ENCODE results near the gene SHISA9. TPM values are rescaled to one million over a fixed set of nuclear protein-coding genes. Genes with fewer than 3 reads are reported as not detected.

The SHISA9 gene
- total and polyA plus RNA-seq, 2 of the 4 experiments (the other 2 are of a cell fraction), result under 0.01 TPM; not detected in 1

GRCh38 chr16:13206606-13207005 is 305.2 kb downstream of the SHISA9 start:
- H3K4me2 ChIP-seq (ENCODE audit: low read depth, low read length), result no peak overlapping the region
- no peak overlapping the region for H4K91ac ChIP-seq (ENCODE audit: insufficient read depth, low read depth, low read length)
- TF ChIP-seq CHD1 (IDR thresholded peaks at IDR 0.05; ENCODE audit: low read depth, low read length) (no peak), MAZ (IDR thresholded peaks at IDR 0.05; ENCODE audit: borderline replicate concordance, low read depth, low read length) (no peak), POLR2A (IDR thresholded peaks at IDR 0.05; ENCODE audit: low read depth, low read length) (no peak), CEBPB (IDR thresholded peaks at IDR 0.05; ENCODE audit: low read depth, low read length) (no peak), FOS (IDR thresholded peaks at IDR 0.05; ENCODE audit: low read depth, low read length) (no peak), NFE2L2 (IDR thresholded peaks at IDR 0.05; ENCODE audit: low read depth, low read length) (no peak), MXI1 (IDR thresholded peaks at IDR 0.05; ENCODE audit: borderline replicate concordance, low read depth, low read length) (no peak), RFX5 (IDR thresholded peaks at IDR 0.05; ENCODE audit: low read depth, low read length) (no peak), RAD21 (IDR thresholded peaks at IDR 0.05; ENCODE audit: low read length) (no peak), RCOR1 (IDR thresholded peaks at IDR 0.05; ENCODE audit: insufficient replicate concordance, low read length) (no peak), ELK1 (IDR thresholded peaks at IDR 0.05; ENCODE audit: borderline replicate concordance, low read depth, low read length) (no peak), SMC3 (IDR thresholded peaks at IDR 0.05; ENCODE audit: low read depth, low read length) (no peak), MAFK (IDR thresholded peaks at IDR 0.05; ENCODE audit: low read depth, low read length) (no peak), BHLHE40 (IDR thresholded peaks at IDR 0.05; ENCODE audit: low read depth, low read length) (no peak), CTCF (conservative IDR thresholded peaks at IDR 0.05; ENCODE audit: low read depth, low read length) (no peak)
- TF ChIP-seq, protein P1, sequence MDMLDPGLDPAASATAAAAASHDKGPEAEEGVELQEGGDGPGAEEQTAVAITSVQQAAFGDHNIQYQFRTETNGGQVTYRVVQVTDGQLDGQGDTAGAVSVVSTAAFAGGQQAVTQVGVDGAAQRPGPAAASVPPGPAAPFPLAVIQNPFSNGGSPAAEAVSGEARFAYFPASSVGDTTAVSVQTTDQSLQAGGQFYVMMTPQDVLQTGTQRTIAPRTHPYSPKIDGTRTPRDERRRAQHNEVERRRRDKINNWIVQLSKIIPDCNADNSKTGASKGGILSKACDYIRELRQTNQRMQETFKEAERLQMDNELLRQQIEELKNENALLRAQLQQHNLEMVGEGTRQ (IDR thresholded peaks at IDR 0.05; ENCODE audit: low read depth, low read length), result no peak
- no peaks in the 10 kb centered on the region for H3K9me1 ChIP-seq (ENCODE audit: insufficient read depth, low read length)
- no peak overlapping the region for H2AFZ ChIP-seq (replicated peaks; ENCODE audit: low read length, poor library complexity)
- DNase-seq (no peak), ATAC-seq (ENCODE audit: low read depth) (no peak)
- no peak overlapping the region for H3K9ac ChIP-seq (ENCODE audit: low read depth, low read length)
- no peaks in the 10 kb centered on the region for H3K36me3 ChIP-seq (ENCODE audit: control insufficient read depth, insufficient read depth, low read length)
- H4K8ac ChIP-seq (ENCODE audit: low read depth in 2 of 2, low read length in 2 of 2), result no peak overlapping the region
- no peak overlapping the region for H2BK15ac ChIP-seq (ENCODE audit: low read depth, low read length)
- dilution Hi-C loops (cut with HindIII; ENCODE audit: low sequenced_read_pairs, unreplicated experiment) (no loop called here), intact Hi-C loops (cut with micrococcal nuclease) (no loop called here), in situ Hi-C loops (cut with MboI; ENCODE audit: low sequenced_read_pairs) (no loop called here)
- H3K27ac ChIP-seq (ENCODE audit: insufficient read depth, low read length), result no peak overlapping the region
- H3K4me1 ChIP-seq (ENCODE audit: control insufficient read depth, insufficient read depth, low read length), result no peaks in the 10 kb centered on the region
- no TSS peak for BruUV-seq (replicated peaks)
- no peak overlapping the region for H2AK5ac ChIP-seq (ENCODE audit: low read depth, low read length)
- H2AK9ac ChIP-seq (replicated peaks; ENCODE audit: low read depth, low read length, poor library complexity), result no peak overlapping the region
- H2BK5ac ChIP-seq (ENCODE audit: low read depth, low read length, poor library complexity, severe bottlenecking), result no peak overlapping the region
- no peak overlapping the region for H3K23ac ChIP-seq (ENCODE audit: low read depth, low read length)
- no peak overlapping the region for H3K14ac ChIP-seq (replicated peaks; ENCODE audit: low read depth, low read length)
- no peaks in the 10 kb centered on the region for H3K27me3 ChIP-seq (ENCODE audit: control insufficient read depth, insufficient read depth, low read length)
- no peaks in the 10 kb centered on the region for H3K79me1 ChIP-seq (ENCODE audit: low read depth in 1 of 2, low read length in 2 of 2)
- H3K56ac ChIP-seq (ENCODE audit: extremely low read depth, insufficient read depth, low read length), result no peak overlapping the region
- H2BK20ac ChIP-seq (ENCODE audit: low read depth, low read length), result no peak overlapping the region
- no peak overlapping the region for H3K4ac ChIP-seq (ENCODE audit: low read depth, low read length)
- H4K20me1 ChIP-seq (ENCODE audit: insufficient read depth, low read length), result no peaks in the 10 kb centered on the region
- H3K4me3 ChIP-seq (ENCODE audit: insufficient read depth, low read depth, low read length), result no peak overlapping the region
- POLR2A ChIA-PET (ENCODE audit: unreplicated experiment), result no interaction called here
- no peak overlapping the region for H2BK120ac ChIP-seq (ENCODE audit: low read depth, low read length)
- no peaks in the 10 kb centered on the region; the same call in none of the 2 replicates for H3K9me3 ChIP-seq (ENCODE audit: control insufficient read depth, insufficient read depth, low read length)
- H3K18ac ChIP-seq (ENCODE audit: low read depth, low read length), result no peak overlapping the region
- WGBS, 2 experiments (ENCODE audit: extremely low coverage in 2 of 2, insufficient read length in 1 of 2), result no CpG with 5 or more reads among the region's 4 CpGs
- H4K5ac ChIP-seq (ENCODE audit: low read depth, low read length), result no peak overlapping the region
- CTCF ChIA-PET, result no interaction called here
